Liver (tissue), 9 donors: Measurements from ENCODE around the gene DNAI4. TPM values are rescaled to one million over a fixed set of nuclear protein-coding genes. Genes with fewer than 3 reads are reported as not detected.

ENCODE experiments used
- DNase-seq: peaks from one replicate; pipeline ENCODE4 v3.0.0-alpha.2; 2017; ENCODE audit warnings: low spot score
- H3K27ac ChIP-seq, 2 donors: one replicate each; pipeline ENCODE4 v1.7.0; 2013; ENCODE audit warnings: inconsistent platforms in 2 of 2, low read length in 2 of 2, control low read depth in 1 of 2, low read depth in 1 of 2, mild to moderate bottlenecking in 1 of 2
- H3K27me3 ChIP-seq, 4 donors: one replicate each; pipeline versions ENCODE4 v1.6.1 to v1.7.0; 2013; ENCODE audit warnings: low read length in 3 of 4, inconsistent platforms in 1 of 4, mild to moderate bottlenecking in 1 of 4, moderate library complexity in 1 of 4; ENCODE audit not compliant: control insufficient read depth in 4 of 4, insufficient read depth in 4 of 4
- H3K36me3 ChIP-seq, 4 donors: one replicate each; pipeline versions ENCODE4 v1.6.1 to v1.7.0; 2013; ENCODE audit warnings: low read length in 3 of 4, mild to moderate bottlenecking in 3 of 4, low read depth in 1 of 4, moderate library complexity in 1 of 4; ENCODE audit not compliant: control insufficient read depth in 4 of 4, insufficient read depth in 3 of 4
- H3K4me1 ChIP-seq, 4 donors: one replicate each; pipeline versions ENCODE4 v1.6.1 to v1.7.0; 2013; ENCODE audit warnings: low read length in 3 of 4, mild to moderate bottlenecking in 3 of 4, moderate library complexity in 1 of 4; ENCODE audit not compliant: control insufficient read depth in 4 of 4, insufficient read depth in 4 of 4
- H3K4me3 ChIP-seq, 3 donors: one replicate each; pipeline versions ENCODE4 v1.6.1 to v1.7.0; 2013; ENCODE audit warnings: low read length in 3 of 3, control low read depth in 1 of 3, low read depth in 1 of 3, mild to moderate bottlenecking in 1 of 3
- H3K9ac ChIP-seq, 2 donors: one replicate each; pipeline ENCODE4 v1.7.0; 2013; ENCODE audit warnings: low read length in 2 of 2, mild to moderate bottlenecking in 2 of 2, moderate library complexity in 2 of 2, control low read depth in 1 of 2, low read depth in 1 of 2
- H3K9me3 ChIP-seq, 4 donors: one replicate each; pipeline versions ENCODE4 v1.6.1 to v1.7.0; 2013; ENCODE audit warnings: low read length in 3 of 4; ENCODE audit not compliant: control insufficient read depth in 4 of 4
- ATF3 ChIP-seq: IDR thresholded peaks from 2 replicates; pipeline ENCODE4 v1.6.1; 2016; ENCODE audit warnings: antibody characterized with exemption
- EGR1 ChIP-seq, 2 donors: IDR thresholded peaks; 2 replicates each; pipeline ENCODE4 v1.6.1; 2016 to 2018; ENCODE audit warnings: antibody characterized with exemption in 2 of 2, low read depth in 2 of 2
- FOXA2 ChIP-seq: IDR thresholded peaks from 2 replicates; pipeline ENCODE4 v1.6.1; 2016; ENCODE audit warnings: antibody characterized with exemption
- GABPA ChIP-seq, 2 donors: IDR thresholded peaks in 1 of 2; conservative IDR thresholded peaks in 1 of 2; 2 replicates each; pipeline ENCODE4 v1.6.1; 2016; ENCODE audit warnings: antibody characterized with exemption in 2 of 2, mild to moderate bottlenecking in 1 of 2, moderate library complexity in 1 of 2
- HNF4A ChIP-seq, 2 donors: conservative IDR thresholded peaks; 2 replicates each; pipeline ENCODE4 v1.6.1; 2016; ENCODE audit warnings: antibody characterized with exemption in 2 of 2, mild to moderate bottlenecking in 2 of 2
- JUND ChIP-seq, 2 donors: IDR thresholded peaks; 2 replicates each; pipeline ENCODE4 v1.6.1; 2016; ENCODE audit warnings: antibody characterized with exemption in 2 of 2
- NR2F2 ChIP-seq: IDR thresholded peaks from 2 replicates; pipeline ENCODE4 v1.6.1; 2016; ENCODE audit warnings: antibody characterized with exemption
- RAD21 ChIP-seq, 2 donors: IDR thresholded peaks; 2 replicates each; pipeline ENCODE4 v1.6.1; 2016; ENCODE audit warnings: antibody characterized with exemption in 2 of 2, mild to moderate bottlenecking in 2 of 2
- RXRA ChIP-seq, 2 donors: IDR thresholded peaks; 2 replicates each; pipeline ENCODE4 v1.6.1; 2017 to 2018; ENCODE audit warnings: antibody characterized with exemption in 2 of 2, mild to moderate bottlenecking in 1 of 2
- SP1 ChIP-seq: IDR thresholded peaks from 2 replicates; pipeline ENCODE4 v1.6.1; 2018; ENCODE audit warnings: antibody characterized with exemption, mild to moderate bottlenecking
- TAF1 ChIP-seq: conservative IDR thresholded peaks from 2 replicates; pipeline ENCODE4 v1.6.1; 2016; ENCODE audit warnings: antibody characterized with exemption, mild to moderate bottlenecking
- YY1 ChIP-seq: IDR thresholded peaks from 2 replicates; pipeline ENCODE4 v1.6.1; 2016; ENCODE audit warnings: antibody characterized with exemption, mild to moderate bottlenecking
- ZBTB33 ChIP-seq: IDR thresholded peaks from 2 replicates; pipeline ENCODE4 v1.6.1; 2016; ENCODE audit warnings: antibody characterized with exemption
- WGBS: extraction: QIAGEN DNeasy Blood & Tissue Kit; methylation state at CpG from one replicate; pipeline ENCODE4 v1.1.7; 2013; 5-methylcytosine and 5-hydroxymethylcytosine counted together
- polyA plus RNA-seq, 2 donors: library from polyadenylated mRNA; stranded (reverse) in 1 of 2; unstranded in 1 of 2; fragments of 200-250 nt in 1 of 2; fragments of >200 nt in 1 of 2; fragmentation: Nextera tagmentation in 1 of 2; extraction: Ambion mirVana in 1 of 2; gene quantifications; one replicate each; pipeline versions ENCODE4 v1.2.1 to v1.2.3, GENCODE V29; 2013 to 2015
- total RNA-seq, 2 donors: library from RNA; depleted of rRNA; stranded (reverse); fragments of >200 nt; gene quantifications; one replicate each; pipeline ENCODE4 v1.2.3, GENCODE V29; 2014
- TF ChIP-seq, protein P1 (sequence below): IDR thresholded peaks from 2 replicates; pipeline ENCODE4 v1.6.1; 2016; ENCODE audit warnings: antibody characterized with exemption
- donor health status: healthy.
- donor health status: healthy.
- donor health status: healthy.
- donor health status: healthy.
- donor health status: healthy.

DNAI4 gene
- total and polyA plus RNA-seq, 4 donors = 0.42 to 1.8 (median 0.84) TPM

- Histone ChIP-seq H3K27me3 (no peaks in the 10 kb centered on the region), H3K4me1 (no peaks in the 10 kb centered on the region), H3K4me3 (no peak overlapping the region), H3K27ac (no peak overlapping the region), H3K36me3 (peaks cover 2 to 29% (median 8%) of the 10 kb centered on the region in 4 donors), H3K9me3 (no peaks in the 10 kb centered on the region), H3K9ac (no peak overlapping the region)
- no peak for DNase-seq
- TF ChIP-seq TAF1 (no peak), JUND (IDR thresholded peaks at IDR 0.05) (no peak), ATF3 (no peak), HNF4A (conservative IDR thresholded peaks at IDR 0.05) (no peak), EGR1 (IDR thresholded peaks at IDR 0.05; ENCODE audit: low read depth in 2 of 2) (no peak), NR2F2 (no peak), RXRA (IDR thresholded peaks at IDR 0.05) (no peak), GABPA (IDR thresholded peaks at IDR 0.05 in 1 of 2, conservative IDR thresholded peaks at IDR 0.05 in 1 of 2) (no peak), YY1 (no peak), ZBTB33 (no peak), RAD21 (IDR thresholded peaks at IDR 0.05) (no peak), FOXA2 (no peak)
- TF ChIP-seq, protein P1, sequence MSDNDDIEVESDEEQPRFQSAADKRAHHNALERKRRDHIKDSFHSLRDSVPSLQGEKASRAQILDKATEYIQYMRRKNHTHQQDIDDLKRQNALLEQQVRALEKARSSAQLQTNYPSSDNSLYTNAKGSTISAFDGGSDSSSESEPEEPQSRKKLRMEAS = no peak
- 97% methylated on average over 3 of the region's 3 CpGs for WGBS
These were observed 20.7 kb upstream of the DNAI4 start for GRCh38 chr1:66945316-66945715.

- TF ChIP-seq ZBTB33 (no peak), SP1 (no peak), JUND (IDR thresholded peaks at IDR 0.05) (peak; percentile 81 to 84)
These were observed 19.9 kb upstream of the DNAI4 start for GRCh38 chr1:66944330-66945274.

More at GRCh38 chr1:66944330-66945274, 19.9 kb upstream of the DNAI4 start:
- Histone ChIP-seq H3K9me3 (no peaks in the 10 kb centered on the region), H3K4me3 (no peak overlapping the region), H3K27me3 (no peaks in the 10 kb centered on the region), H3K27ac (peak overlapping the region; percentile 41 to 44), H3K36me3 (peaks cover 2 to 29% (median 8%) of the 10 kb centered on the region in 4 donors), H3K9ac (no peak overlapping the region), H3K4me1 (no peaks in the 10 kb centered on the region)
- 92% methylated on average over 7 of the region's 7 CpGs for WGBS
- DNase-seq = no peak
